B cell (primary cell): Measurements from ENCODE around the gene ZNF382. TPM values are rescaled to one million over a fixed set of nuclear protein-coding genes. Genes with fewer than 3 reads are reported as not detected.
"Not testable (repeated sequence)": the region's sequence is repeated elsewhere in the genome, so short reads cannot be mapped to it uniquely, and the experiment has no call there.

Experiments used
- ATAC-seq: fragments of 200-7000 bp; cut with Tn5 transposase; one replicate; pipeline ENCODE4 v1.10.0; 2021; ENCODE audit warnings: low read depth, mild to moderate bottlenecking, moderate number of reproducible peaks, moderate library complexity
- CTCF ChIA-PET: fragments of 350-600 bp; sonication (Branson Sonifier 250); formaldehyde crosslinking; loops from one replicate; lab custom pipeline; 2021; ENCODE audit warnings: antibody characterized with exemption, inconsistent platforms; lab: Charles Lee
- POLR2A ChIA-PET: fragments of 350-600 bp; sonication (Branson Sonifier 250); formaldehyde crosslinking; loops from one replicate; lab custom pipeline; 2021; ENCODE audit warnings: antibody characterized with exemption; lab: Charles Lee
- DNase-seq: peaks from one replicate; pipeline ENCODE4 v3.0.0; 2013
- H2AFZ ChIP-seq: 2 replicates; pipeline ENCODE4 v1.6.1; 2012; ENCODE audit warnings: mild to moderate bottlenecking, low read depth, low read length; ENCODE audit not compliant: insufficient read depth, poor library complexity, severe bottlenecking
- H3K27ac ChIP-seq, 2 donors: 1 replicate in 1 of 2; 2 replicates in 1 of 2; pipeline ENCODE4 v1.5.1; 2012 to 2013; ENCODE audit warnings: low read length in 2 of 2, mild to moderate bottlenecking in 2 of 2, moderate library complexity in 1 of 2
- H3K27me3 ChIP-seq, 4 experiments: fragments of 200-600 bp in 1 of 4; sonication (generic) in 1 of 4; replicated peaks in 1 of 4; 1 replicate in 2 of 4; 2 replicates in 2 of 4; pipeline versions ENCODE4 v1.6.1 to v1.7.0; 2013 to 2016; ENCODE audit warnings: low read length in 3 of 4, mild to moderate bottlenecking in 2 of 4, mixed read lengths in 1 of 4, moderate library complexity in 1 of 4; ENCODE audit not compliant: insufficient read depth in 4 of 4, control insufficient read depth in 3 of 4; ENCODE audit errors: control extremely low read depth in 1 of 4
- H3K36me3 ChIP-seq, 2 experiments: replicated peaks in 1 of 2; 1 replicate in 1 of 2; 2 replicates in 1 of 2; pipeline versions ENCODE4 v1.6.1 to v1.7.1; 2013; ENCODE audit warnings: low read length in 1 of 2; ENCODE audit not compliant: insufficient read depth in 2 of 2, control insufficient read depth in 1 of 2; ENCODE audit errors: control extremely low read depth in 1 of 2, extremely low read depth in 1 of 2
- H3K4me1 ChIP-seq, 2 donors: fragments of 200-600 bp in 1 of 2; sonication (generic) in 1 of 2; 1 replicate in 1 of 2; 2 replicates in 1 of 2; pipeline versions ENCODE4 v1.5.1 to v1.6.1; 2013 to 2017; ENCODE audit warnings: low read length in 2 of 2; ENCODE audit not compliant: control insufficient read depth in 2 of 2, insufficient read depth in 2 of 2
- H3K4me2 ChIP-seq: replicated peaks from 2 replicates; pipeline ENCODE3; 2012; ENCODE audit warnings: mild to moderate bottlenecking, low read depth, low read length; ENCODE audit not compliant: poor library complexity, severe bottlenecking
- H3K4me3 ChIP-seq, 5 experiments: fragments of 200-600 bp in 1 of 5; sonication (generic) in 1 of 5; 1 replicate in 3 of 5; 2 replicates in 2 of 5; pipeline versions ENCODE4 v1.5.1 to v1.7.0; 2011 to 2016; ENCODE audit warnings: low read length in 4 of 5, mild to moderate bottlenecking in 4 of 5, low read depth in 2 of 5, control low read depth in 1 of 5, moderate library complexity in 1 of 5; ENCODE audit not compliant: insufficient read depth in 1 of 5; ENCODE audit errors: control extremely low read depth in 1 of 5, extremely low read depth in 1 of 5
- H3K79me2 ChIP-seq: fragments of 200-600 bp; sonication (generic); one replicate; pipeline ENCODE4 v1.6.0; 2016; ENCODE audit warnings: low read length; ENCODE audit not compliant: control insufficient read depth, insufficient read depth
- H3K9ac ChIP-seq: fragments of 200-600 bp; sonication (generic); 2 replicates; pipeline ENCODE4 v1.6.1; 2017; ENCODE audit warnings: mild to moderate bottlenecking, low read length, moderate library complexity
- H3K9me3 ChIP-seq, 3 donors: one replicate each; pipeline versions ENCODE4 v1.6.1 to v1.7.1; 2013; ENCODE audit warnings: low read length in 2 of 3; ENCODE audit not compliant: control insufficient read depth in 2 of 3, insufficient read depth in 1 of 3; ENCODE audit errors: control extremely low read depth in 1 of 3
- H4K20me1 ChIP-seq: 2 replicates; pipeline ENCODE4 v1.6.0; 2012; ENCODE audit warnings: mild to moderate bottlenecking, low read length; ENCODE audit not compliant: insufficient read depth, control insufficient read depth, poor library complexity, severe bottlenecking
- H3K27ac Mint-ChIP-seq: one replicate; pipeline ENCODE4 v1.8.0; 2021; ENCODE audit warnings: mixed read lengths
- H3K27me3 Mint-ChIP-seq: one replicate; pipeline ENCODE4 v1.8.0; 2021; ENCODE audit warnings: mixed read lengths
- H3K4me1 Mint-ChIP-seq: one replicate; pipeline ENCODE4 v1.8.0; 2021; ENCODE audit warnings: mixed read lengths
- H3K4me3 Mint-ChIP-seq: one replicate; pipeline ENCODE4 v1.8.0; 2021; ENCODE audit warnings: mixed read lengths
- H3K9me3 Mint-ChIP-seq: one replicate; pipeline ENCODE4 v1.8.0; 2022; ENCODE audit warnings: mixed read lengths; ENCODE audit not compliant: insufficient read depth
- EZH2 ChIP-seq: IDR thresholded peaks from 2 replicates; pipeline ENCODE4 v1.6.1; 2012; ENCODE audit warnings: borderline replicate concordance, low read depth, mild to moderate bottlenecking, moderate library complexity, low read length; ENCODE audit not compliant: insufficient read depth, poor library complexity, severe bottlenecking
- WGBS: methylation state at CpG from one replicate; pipeline ENCODE4 v1.1.5; 2013; ENCODE audit warnings: missing lambda C conversion rate; ENCODE audit not compliant: insufficient coverage; 5-methylcytosine and 5-hydroxymethylcytosine counted together
- intact Hi-C: fragments of 100-400 bp; cut with micrococcal nuclease; formaldehyde crosslinking; loops from one replicate; pipeline ENCODE4 v1.10.0; 2022
- polyA plus RNA-seq: library from polyadenylated mRNA; depleted of rRNA; stranded (reverse); fragments of >200 nt; gene quantifications from 2 replicates; pipeline ENCODE4 v1.2.3, GENCODE V29; 2012
- total RNA-seq, 2 donors: library from RNA; stranded (reverse); fragments of 120-200 nt in 1 of 2; gene quantifications; 1 replicate in 1 of 2; 2 replicates in 1 of 2; pipeline versions ENCODE4 v1.2.3 to v1.2.4, GENCODE V29; 2013 to 2022
- TF ChIP-seq, protein P1 (sequence below): fragments of 200-600 bp; IDR thresholded peaks from one replicate; pipeline ENCODE4 v1.8.0; 2022; ENCODE audit warnings: antibody characterized with exemption, mild to moderate bottlenecking

The ZNF382 gene
- total and polyA plus RNA-seq, 2 donors (not counting 1 experiment from before 2014, with no cell fraction given) = 6.2 to 24.7 TPM

DNA sequence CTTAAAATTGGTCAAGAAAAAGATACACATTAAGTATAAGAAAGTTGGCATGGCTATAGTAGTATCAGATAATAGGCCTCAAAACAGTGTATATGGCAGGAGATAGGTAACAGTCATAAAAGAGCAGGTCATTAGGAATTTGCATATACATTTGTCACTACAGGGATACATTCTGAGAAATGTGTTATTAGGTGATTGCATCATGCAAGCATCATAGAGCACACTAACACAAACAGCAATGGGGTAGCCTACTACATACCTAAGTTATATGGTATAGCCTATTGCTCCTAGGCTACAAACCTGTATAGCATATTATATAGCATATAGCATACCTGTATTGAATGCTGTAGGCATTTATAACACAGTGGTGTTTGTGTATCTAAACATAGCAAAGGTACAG lies 25.9 kb upstream of the ZNF382 start:
- intact Hi-C loops = loop anchor here (10.0 kb wide), 1 partner anchor 584 kb away; the partner anchor contains the start of gene SDHAF1
- no peak overlapping the region for H3K4me3 Mint-ChIP-seq

DNA sequence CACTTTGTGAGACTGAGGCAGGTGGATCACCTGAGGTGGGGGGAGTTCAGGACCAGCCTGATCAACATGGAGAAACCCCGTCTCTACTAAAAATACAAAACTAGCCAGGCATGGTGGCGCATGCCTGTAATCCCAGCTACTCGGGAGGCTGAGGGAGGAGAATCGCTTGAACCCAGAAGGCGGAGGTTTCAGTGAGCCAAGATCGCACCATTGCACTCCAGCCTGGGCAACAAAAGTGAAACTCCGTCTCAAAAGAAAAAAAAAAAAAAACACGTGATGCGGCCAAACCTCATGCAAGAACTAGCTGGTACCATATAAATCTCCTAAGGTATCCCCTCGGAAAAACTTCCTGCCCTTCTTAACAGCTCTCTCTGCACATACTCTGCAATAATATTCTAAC lies 2.4 kb upstream of the ZNF382 start:
- WGBS = 100% methylated on average over 5 of the region's 10 CpGs
- H3K4me3 Mint-ChIP-seq, H3K36me3 ChIP-seq, H3K27ac Mint-ChIP-seq, POLR2A ChIA-PET, H3K9ac ChIP-seq, H3K9me3 ChIP-seq, H3K4me2 ChIP-seq, intact Hi-C loops, ATAC-seq, H3K27ac ChIP-seq, H3K9me3 Mint-ChIP-seq, H3K27me3 ChIP-seq, H4K20me1 ChIP-seq, DNase-seq, H3K27me3 Mint-ChIP-seq, CTCF ChIA-PET, H2AFZ ChIP-seq, H3K4me3 ChIP-seq: not testable (repeated sequence)
- H3K79me2 ChIP-seq = peaks cover 52% of the 10 kb centered on the region
- peaks cover 24% of the 10 kb centered on the region for H3K4me1 Mint-ChIP-seq
- H3K4me1 ChIP-seq = peaks cover 12 to 16% of the 10 kb centered on the region in 2 donors

More for the DNA sequence above, 25.9 kb upstream of the ZNF382 start:
- Mint-ChIP-seq H3K27ac (no peak overlapping the region), H3K9me3 (peaks cover 10% of the 10 kb centered on the region), H3K4me1 (peaks cover 9% of the 10 kb centered on the region), H3K27me3 (no peaks in the 10 kb centered on the region)
- TF ChIP-seq EZH2 = no peak
- TF ChIP-seq, protein P1, sequence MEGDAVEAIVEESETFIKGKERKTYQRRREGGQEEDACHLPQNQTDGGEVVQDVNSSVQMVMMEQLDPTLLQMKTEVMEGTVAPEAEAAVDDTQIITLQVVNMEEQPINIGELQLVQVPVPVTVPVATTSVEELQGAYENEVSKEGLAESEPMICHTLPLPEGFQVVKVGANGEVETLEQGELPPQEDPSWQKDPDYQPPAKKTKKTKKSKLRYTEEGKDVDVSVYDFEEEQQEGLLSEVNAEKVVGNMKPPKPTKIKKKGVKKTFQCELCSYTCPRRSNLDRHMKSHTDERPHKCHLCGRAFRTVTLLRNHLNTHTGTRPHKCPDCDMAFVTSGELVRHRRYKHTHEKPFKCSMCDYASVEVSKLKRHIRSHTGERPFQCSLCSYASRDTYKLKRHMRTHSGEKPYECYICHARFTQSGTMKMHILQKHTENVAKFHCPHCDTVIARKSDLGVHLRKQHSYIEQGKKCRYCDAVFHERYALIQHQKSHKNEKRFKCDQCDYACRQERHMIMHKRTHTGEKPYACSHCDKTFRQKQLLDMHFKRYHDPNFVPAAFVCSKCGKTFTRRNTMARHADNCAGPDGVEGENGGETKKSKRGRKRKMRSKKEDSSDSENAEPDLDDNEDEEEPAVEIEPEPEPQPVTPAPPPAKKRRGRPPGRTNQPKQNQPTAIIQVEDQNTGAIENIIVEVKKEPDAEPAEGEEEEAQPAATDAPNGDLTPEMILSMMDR = no peak
- Histone ChIP-seq H3K27me3 (no peaks in the 10 kb centered on the region), H3K4me3 (no peak overlapping the region), H2AFZ (no peak overlapping the region), H3K4me2 (no peak overlapping the region), H3K79me2 (peaks cover 34% of the 10 kb centered on the region), H4K20me1 (no peaks in the 10 kb centered on the region), H3K36me3 (peaks cover 19 to 45% of the 10 kb centered on the region in 2 experiments), H3K9ac (no peak overlapping the region), H3K4me1 (peaks cover 3 to 4% of the 10 kb centered on the region in 2 donors), H3K9me3 (peaks cover 2 to 9% (median 2%) of the 10 kb centered on the region in 3 donors), H3K27ac (no peak overlapping the region)
- DNase-seq (no peak), ATAC-seq (no peak)
- ChIA-PET POLR2A (interaction anchor here (1.0 kb wide), 1 partner anchor 51 kb away, joined by 5 read pairs; the partner anchor contains the start of gene ZNF260), CTCF (no interaction called here)
